ENCODE data around the gene UBE3C.

DNA sequence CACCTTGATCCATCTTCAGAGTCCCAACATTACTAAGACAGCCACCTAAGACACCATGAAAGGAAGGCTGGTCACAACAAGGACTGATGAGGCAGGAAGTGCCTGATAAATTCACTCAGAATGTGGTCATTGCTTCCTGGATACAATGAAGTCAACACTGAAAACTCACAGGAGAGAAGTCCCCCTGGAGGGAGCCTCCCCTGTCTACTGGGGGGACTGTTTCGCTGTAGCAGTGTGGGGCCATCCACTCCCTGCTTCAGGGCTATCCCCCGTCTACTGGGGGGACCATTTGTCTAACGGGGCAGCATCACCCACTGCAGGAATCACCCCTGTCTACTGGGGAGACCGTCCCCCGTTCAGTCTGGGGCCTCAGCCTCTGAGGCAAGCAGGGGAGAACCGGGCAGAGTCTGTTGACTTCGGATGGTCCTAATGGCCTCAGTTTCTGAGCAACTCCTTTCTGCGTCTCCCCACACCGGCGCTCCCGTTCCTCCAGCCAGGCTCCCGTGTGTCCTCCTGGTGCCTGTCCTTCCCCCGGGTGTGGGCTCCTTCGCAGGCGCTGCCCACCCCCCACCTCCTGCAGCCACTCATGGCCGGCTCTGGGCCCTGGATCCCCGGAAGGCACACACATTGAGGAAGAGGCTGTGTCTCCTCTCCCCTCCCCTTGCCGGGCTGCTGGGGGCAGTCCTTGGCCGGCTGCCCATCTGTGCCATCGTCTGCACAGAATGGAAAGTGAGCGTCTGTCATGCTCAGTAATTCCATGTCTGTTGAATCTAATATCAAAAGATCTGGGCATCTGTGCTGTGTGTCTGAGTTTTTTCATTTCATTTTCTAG is 138.2 kb downstream of the UBE3C start:
- TF ChIP-seq, protein P1, sequence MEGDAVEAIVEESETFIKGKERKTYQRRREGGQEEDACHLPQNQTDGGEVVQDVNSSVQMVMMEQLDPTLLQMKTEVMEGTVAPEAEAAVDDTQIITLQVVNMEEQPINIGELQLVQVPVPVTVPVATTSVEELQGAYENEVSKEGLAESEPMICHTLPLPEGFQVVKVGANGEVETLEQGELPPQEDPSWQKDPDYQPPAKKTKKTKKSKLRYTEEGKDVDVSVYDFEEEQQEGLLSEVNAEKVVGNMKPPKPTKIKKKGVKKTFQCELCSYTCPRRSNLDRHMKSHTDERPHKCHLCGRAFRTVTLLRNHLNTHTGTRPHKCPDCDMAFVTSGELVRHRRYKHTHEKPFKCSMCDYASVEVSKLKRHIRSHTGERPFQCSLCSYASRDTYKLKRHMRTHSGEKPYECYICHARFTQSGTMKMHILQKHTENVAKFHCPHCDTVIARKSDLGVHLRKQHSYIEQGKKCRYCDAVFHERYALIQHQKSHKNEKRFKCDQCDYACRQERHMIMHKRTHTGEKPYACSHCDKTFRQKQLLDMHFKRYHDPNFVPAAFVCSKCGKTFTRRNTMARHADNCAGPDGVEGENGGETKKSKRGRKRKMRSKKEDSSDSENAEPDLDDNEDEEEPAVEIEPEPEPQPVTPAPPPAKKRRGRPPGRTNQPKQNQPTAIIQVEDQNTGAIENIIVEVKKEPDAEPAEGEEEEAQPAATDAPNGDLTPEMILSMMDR (IDR thresholded peaks at IDR 0.05; ENCODE audit: low read length), result no peak
- TF ChIP-seq EZH2 (IDR thresholded peaks at IDR 0.05; ENCODE audit: borderline replicate concordance, low read length), result no peak

All from OCI-LY1 (cell line).